GM12878 (cell line): Measurements from ENCODE around the gene TPPP3. TPM values are rescaled to one million over a fixed set of nuclear protein-coding genes. Genes with fewer than 3 reads are reported as not detected.

Source experiments
- ATAC-seq: fragments of 200-7000 bp; cut with Tn5 transposase; 3 replicates; pipeline ENCODE4 v1.9.1; 2020; ENCODE audit warnings: mild to moderate bottlenecking, moderate library complexity
- BruUV-seq: library from RNA; stranded (reverse); fragments of 400-500 nt; replicated peaks from 2 replicates; lab custom pipeline; 2021; lab: Mats Ljungman, UMichigan
- CTCF ChIA-PET: fragments of 300-600 bp; sonication (Branson Sonifier 250); formaldehyde crosslinking; extraction: SDS; loops from one replicate; lab custom pipeline; 2021; ENCODE audit warnings: inconsistent platforms; lab: Yijun Ruan, JAX
- POLR2A ChIA-PET: fragments of 350-600 bp; formaldehyde crosslinking; extraction: SDS; loops from one replicate; lab custom pipeline; 2021; ENCODE audit warnings: inconsistent platforms; lab: Charles Lee
- RAD21 ChIA-PET: fragments of 300-600 bp; sonication (Branson Sonifier 250); formaldehyde crosslinking; loops from one replicate; lab custom pipeline; 2023; ENCODE audit warnings: antibody characterized with exemption; ENCODE audit not compliant: unreplicated experiment; lab: Charles Lee
- SMC1A ChIA-PET: fragments of 300-600 bp; sonication (Branson Sonifier 250); formaldehyde crosslinking; loops from one replicate; lab custom pipeline; 2023; ENCODE audit not compliant: unreplicated experiment, uncharacterized antibody; lab: Charles Lee
- DNase-seq: peaks from one replicate; pipeline ENCODE4 v3.0.0-alpha.2; 2011; ENCODE audit warnings: low read depth, low spot score
- FAIRE-seq: peaks from 3 replicates; lab custom pipeline; 2011; peaks lifted over from hg19 to GRCh38; lab: Jason Lieb, UNC
- H2AFZ ChIP-seq: 2 replicates; pipeline ENCODE4 v1.6.0; 2011; ENCODE audit warnings: low read depth, low read length, control low read depth; ENCODE audit not compliant: control insufficient read depth
- H3K27ac ChIP-seq: 2 replicates; pipeline ENCODE4 v1.5.1; 2011; ENCODE audit warnings: control low read depth; ENCODE audit not compliant: control insufficient read depth, insufficient read depth
- H3K27me3 ChIP-seq, 2 experiments: replicated peaks in 1 of 2; 2 replicates each; pipeline versions ENCODE4 v1.6.0 to v1.6.1; 2011; ENCODE audit warnings: low read length in 1 of 2; ENCODE audit not compliant: control insufficient read depth in 2 of 2, insufficient read depth in 2 of 2
- H3K36me3 ChIP-seq, 2 experiments: 2 replicates each; pipeline ENCODE4 v1.5.1; 2011; ENCODE audit warnings: low read length in 1 of 2; ENCODE audit not compliant: control insufficient read depth in 2 of 2, insufficient read depth in 2 of 2
- H3K4me1 ChIP-seq: 2 replicates; pipeline ENCODE4 v1.6.1; 2011; ENCODE audit warnings: mild to moderate bottlenecking, low read length, moderate library complexity, mixed read lengths; ENCODE audit not compliant: control insufficient read depth, insufficient read depth
- H3K4me2 ChIP-seq: 2 replicates; pipeline ENCODE4 v1.6.0; 2011; ENCODE audit warnings: control low read depth; ENCODE audit not compliant: control insufficient read depth, insufficient read depth
- H3K4me3 ChIP-seq: fragments of 200-600 bp; sonication (generic); 2 replicates; pipeline ENCODE4 v1.5.1; 2016
- H3K79me2 ChIP-seq: 2 replicates; pipeline ENCODE4 v1.6.0; 2011; ENCODE audit warnings: low read length; ENCODE audit not compliant: control insufficient read depth, insufficient read depth
- H3K9ac ChIP-seq: 2 replicates; pipeline ENCODE4 v1.8.0; 2011; ENCODE audit warnings: low read length, control low read depth, mixed read lengths; ENCODE audit not compliant: control insufficient read depth, insufficient read depth
- H3K9me3 ChIP-seq: replicated peaks from 3 replicates; pipeline ENCODE4 v1.5.1; 2011; ENCODE audit warnings: mild to moderate bottlenecking, low read length; ENCODE audit not compliant: control insufficient read depth, insufficient read depth
- H4K20me1 ChIP-seq: 2 replicates; pipeline ENCODE4 v1.6.0; 2011; ENCODE audit not compliant: control insufficient read depth, insufficient read depth
- BCL11A ChIP-seq: IDR thresholded peaks from 2 replicates; pipeline ENCODE4 v1.6.1; 2011; ENCODE audit warnings: low read depth, low read length
- CHD2 ChIP-seq: IDR thresholded peaks from 2 replicates; pipeline ENCODE4 v1.6.1; 2011; ENCODE audit warnings: low read depth, low read length, improper control_type of control experiment, borderline replicate concordance
- HDAC6 ChIP-seq: fragments of 200-600 bp; sonication (generic); IDR thresholded peaks from one replicate; pipeline ENCODE4 v1.8.0; 2017; ENCODE audit warnings: antibody characterized with exemption; ENCODE audit not compliant: unreplicated experiment
- RB1 ChIP-seq: fragments of 450-650 bp; formaldehyde crosslinking; IDR thresholded peaks from 2 replicates; pipeline ENCODE4 v1.6.1; 2017; ENCODE audit warnings: mild to moderate bottlenecking, borderline replicate concordance
- SUZ12 ChIP-seq: fragments of 200-600 bp; sonication (generic); IDR thresholded peaks from one replicate; pipeline ENCODE4 v1.6.1; 2018; ENCODE audit warnings: antibody characterized with exemption, mild to moderate bottlenecking; ENCODE audit not compliant: unreplicated experiment
- TARDBP ChIP-seq: IDR thresholded peaks from 2 replicates; pipeline ENCODE4 v1.6.1; 2016; ENCODE audit warnings: borderline replicate concordance
- WGBS: methylation state at CpG from one replicate; pipeline ENCODE4 v1.1.6; 2016; ENCODE audit warnings: low lambda C conversion rate; ENCODE audit not compliant: insufficient replicate concordance, insufficient coverage; ENCODE audit errors: missing lambda C conversion rate; 5-methylcytosine and 5-hydroxymethylcytosine counted together
- in situ Hi-C: fragments of 300-500 bp; cut with MboI; formaldehyde crosslinking; loops from 9 replicates; pipeline ENCODE4 v1.14.3; 2018; ENCODE audit warnings: mixed read lengths
- intact Hi-C: fragments of 100-400 bp; cut with micrococcal nuclease; formaldehyde crosslinking; loops from one replicate; pipeline ENCODE4 v1.14.2; 2022; ENCODE audit not compliant: unreplicated experiment
- polyA plus RNA-seq, 11 experiments: library from polyadenylated mRNA; depleted of rRNA in 4 of 11; unstranded in 6 of 11; stranded (reverse) in 5 of 11; fragments of >200 nt; fragmentation: Nextera tagmentation in 4 of 11; fragmentation: Illumina TruSeq in 1 of 11; extraction: Ambion mirVana in 4 of 11; extraction: Trizol in 1 of 11; gene quantifications; 1 replicate in 1 of 11; 2 replicates in 10 of 11; pipeline versions ENCODE4 v1.2.1 to v1.2.3, GENCODE V29; 2011 to 2016; ENCODE audit warnings: inconsistent platforms in 2 of 11, missing spikeins in 2 of 11, low read depth in 1 of 11
- total RNA-seq, 4 experiments: library from RNA; depleted of rRNA in 3 of 4; stranded (reverse); fragments of >200 nt in 3 of 4; fragmentation: Illumina TruSeq in 1 of 4; extraction: Trizol in 1 of 4; gene quantifications; 2 replicates each; pipeline versions ENCODE4 v1.2.1 to v1.2.3, GENCODE V29; 2013 to 2021
- TF ChIP-seq, protein P1 (sequence below): fragments of 450-650 bp; IDR thresholded peaks from 2 replicates; pipeline ENCODE4 v1.6.1; 2017; ENCODE audit warnings: low read depth, mild to moderate bottlenecking, moderate library complexity

Gene TPPP3
- total and polyA plus RNA-seq, 10 of the 15 experiments (the other 5 are each of a cell fraction or from before 2014, with no cell fraction given): 0.14 TPM; not detected in 9

DNA sequence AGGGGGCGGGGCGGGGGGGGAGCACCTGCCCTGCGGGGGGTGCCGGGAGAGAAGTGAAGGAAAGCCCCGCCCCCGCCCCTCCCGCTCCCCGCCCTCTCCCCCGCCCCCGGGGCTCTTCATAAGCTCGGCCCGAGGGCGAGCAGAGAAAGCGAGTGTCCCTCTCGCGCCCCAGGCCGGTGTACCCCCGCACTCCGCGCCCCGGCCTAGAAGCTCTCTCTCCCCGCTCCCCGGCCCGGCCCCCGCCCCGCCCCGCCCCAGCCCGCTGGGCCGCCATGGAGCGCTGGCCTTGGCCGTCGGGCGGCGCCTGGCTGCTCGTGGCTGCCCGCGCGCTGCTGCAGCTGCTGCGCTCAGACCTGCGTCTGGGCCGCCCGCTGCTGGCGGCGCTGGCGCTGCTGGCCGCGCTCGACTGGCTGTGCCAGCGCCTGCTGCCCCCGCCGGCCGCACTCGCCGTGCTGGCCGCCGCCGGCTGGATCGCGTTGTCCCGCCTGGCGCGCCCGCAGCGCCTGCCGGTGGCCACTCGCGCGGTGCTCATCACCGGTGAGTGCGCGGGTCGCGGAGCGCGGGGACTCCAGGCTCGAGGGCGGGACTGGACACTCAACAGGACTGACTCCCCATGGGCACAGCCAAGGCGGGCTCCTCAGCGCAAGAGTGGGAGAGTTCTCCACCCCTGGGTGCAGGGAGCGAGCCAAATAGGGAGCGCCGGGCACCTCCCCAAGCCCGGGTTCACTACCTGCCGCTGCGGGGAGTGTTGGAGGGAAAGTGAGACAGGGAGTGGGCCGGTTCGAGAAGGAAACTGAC is 37.9 kb upstream of the TPPP3 start, which contains the start of gene HSD11B2:
Gene HSD11B2 (plus strand): TSS at position 145 of the 798 bp plus-strand sequence. CDS start 128 bp downstream, at position 273.
- TF ChIP-seq SUZ12 (peak; percentile 85), RB1 (no peak), BCL11A (no peak), TARDBP (no peak), HDAC6 (peak; percentile 52), CHD2 (no peak)
- TF ChIP-seq, protein P1, sequence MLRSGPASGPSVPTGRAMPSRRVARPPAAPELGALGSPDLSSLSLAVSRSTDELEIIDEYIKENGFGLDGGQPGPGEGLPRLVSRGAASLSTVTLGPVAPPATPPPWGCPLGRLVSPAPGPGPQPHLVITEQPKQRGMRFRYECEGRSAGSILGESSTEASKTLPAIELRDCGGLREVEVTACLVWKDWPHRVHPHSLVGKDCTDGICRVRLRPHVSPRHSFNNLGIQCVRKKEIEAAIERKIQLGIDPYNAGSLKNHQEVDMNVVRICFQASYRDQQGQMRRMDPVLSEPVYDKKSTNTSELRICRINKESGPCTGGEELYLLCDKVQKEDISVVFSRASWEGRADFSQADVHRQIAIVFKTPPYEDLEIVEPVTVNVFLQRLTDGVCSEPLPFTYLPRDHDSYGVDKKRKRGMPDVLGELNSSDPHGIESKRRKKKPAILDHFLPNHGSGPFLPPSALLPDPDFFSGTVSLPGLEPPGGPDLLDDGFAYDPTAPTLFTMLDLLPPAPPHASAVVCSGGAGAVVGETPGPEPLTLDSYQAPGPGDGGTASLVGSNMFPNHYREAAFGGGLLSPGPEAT: no peak
- no peak for DNase-seq
- Histone ChIP-seq H3K4me1 (peaks cover 15% of the 10 kb centered on the region), H3K27ac (no peak within 1 kb of the TSS), H3K79me2 (no peaks in the 10 kb centered on the region), H3K36me3 (no peaks in the 10 kb centered on the region), H3K27me3 (peaks cover 11 to 14% of the 10 kb centered on the region in 2 experiments), H3K9ac (no peak within 1 kb of the TSS), H4K20me1 (no peaks in the 10 kb centered on the region), H2AFZ (no peak within 1 kb of the TSS; the same call in 1 of the 2 replicates), H3K4me3 (peak within 1 kb of the TSS; percentile 42; the same call in 1 of the 2 replicates), H3K9me3 (no peaks in the 10 kb centered on the region), H3K4me2 (peak within 1 kb of the TSS; percentile 59)
- ChIA-PET SMC1A (no interaction called here), CTCF (interaction anchor here (0.9 kb wide), 1 partner anchor 16 kb away, joined by 3 read pairs; no protein-coding TSS in a partner anchor), POLR2A (no interaction called here), RAD21 (interaction anchor here (0.7 kb wide), 1 partner anchor 880 kb away, joined by 3 read pairs; no protein-coding TSS in a partner anchor)
- ATAC-seq: peak; percentile 35
- in situ Hi-C loops: no loop called here
- no TSS peak for BruUV-seq
- 3% methylated on average over 52 of the region's 87 CpGs for WGBS
- intact Hi-C loops: no loop called here
- FAIRE-seq: no peak
